Epithelial cell of proximal tubule (primary cell): Measurements from ENCODE around the gene SYCP2L. TPM values are rescaled to one million over a fixed set of nuclear protein-coding genes. Genes with fewer than 3 reads are reported as not detected.
"Not testable (repeated sequence)": the region's sequence is repeated elsewhere in the genome, so short reads cannot be mapped to it uniquely, and the experiment has no call there.

Experiments used
- DNase-seq: peaks from one replicate; pipeline ENCODE4 v3.0.0-alpha.2; 2011; ENCODE audit warnings: low read depth
- H3K4me3 ChIP-seq: 2 replicates; pipeline ENCODE4 v1.5.1; 2011; ENCODE audit warnings: low read depth, mild to moderate bottlenecking, low read length
- total RNA-seq: library from RNA; depleted of rRNA; stranded (reverse); fragments of >200 nt; gene quantifications from 2 replicates; pipeline ENCODE4 v1.2.3, GENCODE V29; 2015
- TF ChIP-seq, protein P1 (sequence below): conservative IDR thresholded peaks from 2 replicates; pipeline ENCODE4 v1.5.1; 2012; ENCODE audit warnings: low read depth, mild to moderate bottlenecking, low read length

The SYCP2L gene
- total RNA-seq, 1 donor from 2014 or later = 3.4 TPM

GRCh38 chr6:10989587-10989986 is 102.7 kb downstream of the SYCP2L start:
- no peak for DNase-seq
- TF ChIP-seq, protein P1, sequence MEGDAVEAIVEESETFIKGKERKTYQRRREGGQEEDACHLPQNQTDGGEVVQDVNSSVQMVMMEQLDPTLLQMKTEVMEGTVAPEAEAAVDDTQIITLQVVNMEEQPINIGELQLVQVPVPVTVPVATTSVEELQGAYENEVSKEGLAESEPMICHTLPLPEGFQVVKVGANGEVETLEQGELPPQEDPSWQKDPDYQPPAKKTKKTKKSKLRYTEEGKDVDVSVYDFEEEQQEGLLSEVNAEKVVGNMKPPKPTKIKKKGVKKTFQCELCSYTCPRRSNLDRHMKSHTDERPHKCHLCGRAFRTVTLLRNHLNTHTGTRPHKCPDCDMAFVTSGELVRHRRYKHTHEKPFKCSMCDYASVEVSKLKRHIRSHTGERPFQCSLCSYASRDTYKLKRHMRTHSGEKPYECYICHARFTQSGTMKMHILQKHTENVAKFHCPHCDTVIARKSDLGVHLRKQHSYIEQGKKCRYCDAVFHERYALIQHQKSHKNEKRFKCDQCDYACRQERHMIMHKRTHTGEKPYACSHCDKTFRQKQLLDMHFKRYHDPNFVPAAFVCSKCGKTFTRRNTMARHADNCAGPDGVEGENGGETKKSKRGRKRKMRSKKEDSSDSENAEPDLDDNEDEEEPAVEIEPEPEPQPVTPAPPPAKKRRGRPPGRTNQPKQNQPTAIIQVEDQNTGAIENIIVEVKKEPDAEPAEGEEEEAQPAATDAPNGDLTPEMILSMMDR = no peak
- H3K4me3 ChIP-seq = no peak overlapping the region

GRCh38 chr6:10991115-10991514 is 104.3 kb downstream of the SYCP2L start:
- TF ChIP-seq, protein P1 = no peak
- DNase-seq = no peak
- no peak overlapping the region for H3K4me3 ChIP-seq

- DNase-seq = no peak
- TF ChIP-seq, protein P1 = no peak
- H3K4me3 ChIP-seq = no peak overlapping the region
These were observed 107.0 kb downstream of the SYCP2L start for GRCh38 chr6:10993896-10994295.

GRCh38 chr6:10995114-10995707 is 108.4 kb downstream of the SYCP2L start:
- H3K4me3 ChIP-seq = no peak overlapping the region
- TF ChIP-seq, protein P1 = no peak
- no peak for DNase-seq

GRCh38 chr6:10999994-11000393 is 113.1 kb downstream of the SYCP2L start:
- no peak overlapping the region for H3K4me3 ChIP-seq
- no peak for DNase-seq
- TF ChIP-seq, protein P1 = no peak

DNA sequence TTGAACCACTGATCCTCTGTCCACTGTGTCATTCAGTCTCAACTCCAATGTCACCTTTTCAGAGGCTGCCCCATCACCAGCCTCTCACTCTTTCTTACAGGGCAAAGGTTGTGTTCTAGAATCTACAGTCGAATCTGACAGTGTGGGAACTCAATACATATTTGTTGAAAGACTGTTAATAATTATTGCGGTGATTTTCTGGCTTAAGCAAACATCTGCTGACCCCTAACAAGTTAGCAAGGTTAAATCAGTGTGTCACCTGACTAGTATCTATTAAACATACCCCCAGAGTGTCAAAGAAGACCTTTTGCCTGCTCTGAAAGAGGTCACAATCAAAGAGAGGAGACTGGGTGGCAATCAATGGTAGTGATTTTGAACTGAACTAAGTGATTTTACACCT is 115.3 kb downstream of the SYCP2L start:
- H3K4me3 ChIP-seq = no peak overlapping the region
- TF ChIP-seq, protein P1 = no peak
- no peak for DNase-seq

DNA sequence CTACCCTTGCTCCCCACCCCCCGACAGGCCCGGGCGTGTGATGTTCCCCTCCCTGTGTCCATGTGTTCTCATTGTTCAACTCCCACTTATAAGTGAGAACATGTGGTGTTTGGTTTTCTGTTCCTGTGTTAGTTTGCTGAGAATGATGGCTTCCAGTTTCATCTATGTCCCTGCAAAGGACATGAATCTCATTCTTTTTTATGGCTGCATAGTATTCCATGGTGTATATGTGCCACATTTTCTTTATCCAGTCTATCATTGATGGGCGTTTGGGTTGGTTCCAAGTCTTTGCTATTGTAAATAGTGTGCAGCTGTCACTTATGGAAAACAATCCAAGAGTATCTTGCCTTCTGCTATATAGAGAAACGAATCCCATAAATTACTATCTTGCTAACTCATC is 116.4 kb downstream of the SYCP2L start:
- not testable (repeated sequence) for DNase-seq, H3K4me3 ChIP-seq
